Activated CD4-positive, alpha-beta T cell treated with anti-CD3 and anti-CD28 coated beads for 24 hours (primary cell): Measurements from ENCODE around the gene TEKTIP1.
"Not testable (repeated sequence)": the region's sequence is repeated elsewhere in the genome, so short reads cannot be mapped to it uniquely, and the experiment has no call there.

Source experiments
- DNase-seq, 2 donors: peaks; one replicate each; pipeline ENCODE4 v3.0.0-alpha.2; 2020; ENCODE audit warnings: low read depth in 2 of 2

TEKTIP1 gene

DNA sequence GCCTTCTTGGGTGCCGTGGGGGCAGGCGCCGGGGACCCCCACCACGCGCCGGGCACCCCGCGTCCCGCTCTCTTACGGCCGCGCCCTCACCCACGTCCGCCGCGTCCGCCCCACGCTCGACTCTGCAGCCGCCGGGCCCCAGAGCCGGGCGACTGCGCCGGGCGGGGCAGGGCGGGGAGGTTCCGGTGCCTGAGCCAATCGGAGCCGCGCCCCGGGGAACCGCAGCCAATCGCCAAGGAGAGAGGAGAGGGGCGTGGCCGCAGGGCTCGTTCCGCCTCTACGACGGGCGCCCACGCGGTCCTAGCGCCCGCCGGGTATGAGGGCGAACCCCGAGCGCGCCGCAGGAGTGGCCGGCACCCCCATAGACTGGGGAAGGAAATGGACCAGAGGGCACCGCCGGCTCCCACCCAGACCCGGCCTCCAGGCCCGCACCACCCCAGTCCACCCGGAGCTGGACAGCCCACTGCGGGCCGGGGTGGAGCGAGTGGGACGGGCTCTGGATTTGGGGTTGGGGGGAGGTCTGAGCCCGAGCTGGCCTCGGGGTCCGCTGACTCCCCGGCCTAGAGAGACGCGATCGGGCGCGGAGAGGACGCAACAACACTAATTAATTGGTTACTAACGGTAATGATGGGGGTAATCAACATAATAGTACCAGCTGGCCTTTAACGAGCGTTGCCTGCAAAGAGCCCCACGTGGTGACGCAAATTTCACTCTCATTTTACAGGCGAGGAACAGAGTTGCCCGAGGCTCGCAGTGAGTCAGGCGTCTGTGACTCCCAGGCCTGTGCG lies 18.7 kb downstream of the TEKTIP1 start, which contains the start of gene MFSD12:
MFSD12 (minus strand) TSS at position 126 of the 788 bp plus-strand sequence. CDS start 183 bp downstream, outside the sequence.
- DNase-seq: peak; percentile 94 to 95

DNA sequence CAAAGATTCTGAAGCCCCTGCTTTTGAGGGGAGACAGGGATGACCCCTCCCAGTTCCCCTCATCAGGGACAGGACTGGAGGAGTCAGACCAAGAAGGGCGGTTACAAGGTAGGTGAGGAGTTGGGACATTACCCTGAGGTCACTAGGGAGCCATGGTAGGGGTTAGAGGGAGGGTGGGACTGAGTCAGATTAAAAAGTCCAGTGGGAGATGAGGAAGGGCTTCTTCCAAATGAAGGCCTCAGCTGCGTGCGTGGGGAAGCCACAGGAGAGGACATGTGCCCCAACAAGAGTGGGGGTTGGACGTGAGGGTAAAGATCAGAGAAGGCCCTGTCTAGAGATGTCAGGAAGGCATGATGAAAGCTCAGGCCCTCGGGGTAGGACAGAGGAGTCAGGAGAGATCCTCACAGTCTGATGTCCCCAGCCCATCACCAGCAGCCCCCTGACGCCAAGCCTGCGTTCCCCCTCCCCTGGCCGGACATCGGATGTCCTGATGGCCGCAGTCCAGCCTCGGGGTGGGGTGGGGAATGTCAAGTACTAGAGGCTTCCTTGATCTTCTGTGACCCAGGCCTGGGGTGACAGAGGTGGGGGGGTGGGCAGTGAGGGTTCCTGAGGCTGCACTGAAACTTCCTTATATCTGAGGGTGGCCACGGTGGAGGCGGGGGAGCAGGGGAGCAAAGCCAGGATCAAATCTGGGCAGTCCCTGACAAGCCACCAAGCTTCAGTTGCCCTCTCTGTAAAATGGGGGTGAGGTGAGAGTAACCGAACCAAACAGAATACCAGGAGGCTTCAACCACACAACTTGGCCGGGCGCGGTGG lies 24.9 kb downstream of the TEKTIP1 start:
- DNase-seq: no peak

DNA sequence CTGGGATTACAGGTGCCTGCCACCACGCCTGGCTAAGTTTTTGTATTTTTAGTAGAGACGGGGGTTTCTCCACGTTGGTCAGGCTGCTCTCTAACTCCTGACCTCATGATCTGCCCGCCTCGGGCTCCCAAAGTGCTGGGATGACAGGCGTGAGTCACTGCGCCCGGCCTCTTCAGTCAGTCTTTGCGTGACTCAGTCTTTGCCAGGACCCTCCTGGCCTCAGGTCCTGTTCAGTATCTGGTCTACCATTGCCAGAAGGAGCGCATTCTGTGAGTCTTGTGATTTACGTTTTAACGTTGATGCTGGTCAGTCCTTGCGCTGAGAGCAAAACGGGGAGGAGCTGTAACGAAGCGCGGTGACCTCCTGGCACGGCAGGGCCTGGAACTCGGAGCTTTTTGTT lies 26.2 kb downstream of the TEKTIP1 start:
- DNase-seq: no peak

DNA sequence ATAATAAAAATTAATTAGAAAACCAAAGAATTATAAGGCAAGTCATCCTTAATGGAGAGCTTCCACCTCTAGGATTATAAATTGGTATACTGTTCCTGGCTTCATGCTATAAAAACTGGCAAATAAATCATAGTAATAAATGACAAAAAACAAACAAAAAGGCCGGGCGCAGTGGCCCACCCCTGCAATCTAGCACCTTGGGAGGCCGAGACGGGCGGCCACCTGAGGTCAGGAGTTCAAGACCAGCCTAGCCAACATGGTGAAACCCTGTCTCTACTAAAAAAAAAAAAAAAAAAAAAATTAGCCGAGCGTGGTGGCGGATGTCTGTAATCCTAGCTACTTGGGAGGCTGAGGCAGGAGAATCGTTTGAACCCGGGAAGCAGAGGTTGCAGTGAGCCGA lies 31.1 kb downstream of the TEKTIP1 start:
- DNase-seq: not testable (repeated sequence)

DNA sequence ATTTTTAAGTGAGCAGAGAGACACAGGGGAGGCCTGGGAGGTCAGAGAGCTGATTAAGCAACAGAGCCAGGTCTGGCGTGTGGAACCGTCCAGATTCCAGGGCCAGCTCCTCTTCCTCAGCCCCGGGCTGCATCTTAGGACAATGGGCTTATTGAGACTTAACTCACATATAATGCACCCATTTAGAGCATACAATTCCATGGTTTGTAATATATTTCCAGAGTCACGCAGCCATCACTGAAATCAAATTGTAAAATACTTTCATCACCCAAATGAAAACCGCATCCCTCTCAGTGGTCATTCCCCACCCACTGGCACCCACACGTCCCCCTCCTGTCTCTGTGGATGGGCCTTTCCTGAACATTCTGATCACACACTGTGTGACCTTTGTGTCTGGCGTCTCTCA lies 31.6 kb downstream of the TEKTIP1 start:
- DNase-seq: no peak

DNA sequence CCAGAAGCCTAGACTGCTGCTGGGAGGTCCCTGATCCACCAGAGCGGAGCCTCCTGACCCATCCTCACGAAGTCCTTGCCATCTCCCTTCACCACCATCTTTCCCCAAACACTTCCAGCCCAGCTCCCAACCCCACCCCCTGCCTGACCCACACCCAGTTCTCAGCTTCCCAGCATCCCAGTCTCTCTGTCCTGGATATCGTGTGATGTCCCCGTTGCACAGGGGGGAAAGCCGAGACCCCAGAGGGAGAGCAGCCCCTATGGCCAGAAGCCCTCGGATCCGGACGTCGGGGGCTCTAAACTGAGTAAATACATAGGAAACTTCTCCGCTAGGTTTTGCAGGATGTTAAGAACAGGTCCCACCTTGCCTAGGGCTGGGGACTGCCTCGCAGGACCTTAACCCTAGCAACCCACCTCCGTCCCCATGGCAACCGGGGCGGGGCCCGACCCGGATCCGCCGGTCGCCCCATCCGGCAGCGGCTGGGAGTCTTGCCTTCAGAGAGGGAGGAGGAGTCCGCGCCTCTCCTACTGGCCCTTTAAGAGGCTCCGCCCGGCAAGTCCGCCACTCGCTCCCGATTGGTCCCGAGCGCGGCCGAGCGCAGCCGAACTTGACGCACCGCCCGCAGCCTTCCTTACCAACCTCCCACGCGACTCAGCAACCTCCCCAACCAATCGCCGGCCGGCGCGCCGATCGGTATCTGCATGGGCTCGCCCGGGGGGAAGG lies 33.3 kb downstream of the TEKTIP1 start:
- DNase-seq: peak; percentile 98 to 99

DNA sequence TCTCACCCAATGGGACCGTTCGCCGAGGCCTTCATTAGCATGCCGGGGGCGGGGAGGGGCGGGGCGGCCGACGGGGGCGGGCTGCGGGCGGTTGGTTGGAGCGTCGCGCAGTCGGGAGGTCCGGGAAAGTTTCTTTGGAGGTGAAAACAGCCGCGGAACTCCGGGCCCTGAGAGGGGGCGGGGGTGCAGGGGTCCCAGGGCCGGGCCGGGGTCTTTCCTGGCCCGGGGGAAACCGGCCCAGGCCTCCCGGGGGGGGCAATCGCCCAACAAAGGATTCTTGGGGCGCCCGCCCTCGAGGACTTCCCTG lies 33.8 kb downstream of the TEKTIP1 start, which contains the start of gene HMG20B:
HMG20B (plus strand) TSS at position 90 of the 307 bp plus-strand sequence. CDS start 366 bp downstream, outside the sequence.
- DNase-seq: no peak

DNA sequence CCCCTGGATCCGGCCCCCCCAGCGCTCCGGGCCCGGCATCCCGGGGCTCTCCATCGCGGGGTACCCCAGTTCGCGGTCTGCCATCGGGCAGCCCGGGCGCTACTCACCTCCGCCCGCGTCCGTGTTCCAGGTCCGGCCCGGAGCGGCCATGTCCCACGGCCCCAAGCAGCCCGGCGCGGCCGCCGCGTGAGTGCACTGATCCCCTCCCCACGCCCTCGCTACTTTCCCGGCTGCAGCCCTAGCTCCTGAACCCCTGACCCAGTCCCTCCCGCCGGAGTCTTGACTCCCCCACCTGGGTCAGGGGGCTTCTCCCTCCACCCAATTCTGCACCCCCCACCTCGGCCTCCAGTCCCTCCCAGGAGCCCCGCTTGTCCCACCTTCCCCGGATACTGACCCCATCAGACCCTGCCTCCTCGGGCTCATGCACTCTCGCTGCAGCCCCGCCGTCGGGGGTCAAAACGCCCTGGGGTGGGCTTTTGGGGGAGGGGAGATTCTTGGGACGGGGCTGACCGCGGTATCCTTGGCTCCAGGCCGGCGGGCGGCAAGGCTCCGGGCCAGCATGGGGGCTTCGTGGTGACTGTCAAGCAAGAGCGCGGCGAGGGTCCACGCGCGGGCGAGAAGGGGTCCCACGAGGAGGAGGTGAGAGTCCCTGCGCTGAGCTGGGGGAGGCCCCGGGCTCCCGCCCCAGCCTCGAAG lies 34.3 kb downstream of the TEKTIP1 start:
- DNase-seq: no peak

DNA sequence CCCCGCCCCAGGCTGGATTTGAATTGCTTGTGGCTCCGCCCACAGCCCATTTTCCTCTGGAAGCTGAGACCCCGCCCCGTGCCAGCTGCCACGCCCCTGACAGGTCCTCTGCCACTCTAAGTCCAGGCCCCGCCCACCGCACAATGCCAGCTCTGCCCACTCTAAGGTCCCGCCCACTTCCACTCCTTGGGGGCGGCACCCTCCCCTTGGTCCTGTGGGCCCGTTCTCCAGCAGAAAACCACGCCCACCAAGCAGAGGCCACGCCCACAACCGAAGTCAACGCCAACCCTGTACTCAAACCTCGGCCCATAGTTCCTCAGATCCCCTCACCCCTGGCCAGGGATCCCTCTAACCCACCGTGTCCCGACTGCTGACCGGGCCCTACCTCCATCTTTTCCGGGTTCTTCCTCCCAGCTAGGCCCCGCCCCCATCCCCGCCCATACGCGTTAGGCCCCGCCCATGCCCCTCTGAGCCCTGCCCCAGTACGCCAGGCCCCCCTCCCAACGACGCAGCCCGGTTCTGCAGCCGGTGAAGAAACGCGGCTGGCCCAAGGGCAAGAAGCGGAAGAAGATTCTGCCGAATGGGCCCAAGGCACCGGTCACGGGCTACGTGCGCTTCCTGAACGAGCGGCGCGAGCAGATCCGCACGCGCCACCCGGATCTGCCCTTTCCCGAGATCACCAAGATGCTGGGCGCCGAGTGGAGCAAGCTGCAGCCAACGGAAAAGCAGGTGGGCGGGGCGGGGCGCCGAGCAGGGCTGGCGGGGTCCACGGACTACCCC lies 35.1 kb downstream of the TEKTIP1 start:
- peak; percentile 69 to 89 for DNase-seq

DNA sequence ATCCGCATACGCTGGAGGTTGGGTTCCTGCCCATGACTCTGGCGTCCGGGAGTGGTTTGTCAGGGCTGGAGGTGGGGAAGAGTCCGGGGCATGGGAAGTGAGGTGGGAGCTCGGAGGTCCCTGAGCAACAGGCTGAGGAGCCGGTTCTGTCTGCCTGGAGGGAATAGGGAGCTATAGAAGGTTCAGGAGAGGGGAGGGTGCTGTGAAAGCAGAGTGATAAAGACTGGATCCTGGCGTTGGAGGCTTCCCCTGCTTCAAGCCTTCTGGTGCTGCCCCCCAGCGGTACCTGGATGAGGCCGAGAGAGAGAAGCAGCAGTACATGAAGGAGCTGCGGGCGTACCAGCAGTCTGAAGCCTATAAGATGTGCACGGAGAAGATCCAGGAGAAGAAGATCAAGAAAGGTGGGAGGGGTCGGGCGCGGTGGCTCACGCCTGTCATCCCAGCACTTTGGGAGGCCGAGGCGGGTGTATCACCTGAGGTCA lies 36.3 kb downstream of the TEKTIP1 start:
- no peak for DNase-seq

DNA sequence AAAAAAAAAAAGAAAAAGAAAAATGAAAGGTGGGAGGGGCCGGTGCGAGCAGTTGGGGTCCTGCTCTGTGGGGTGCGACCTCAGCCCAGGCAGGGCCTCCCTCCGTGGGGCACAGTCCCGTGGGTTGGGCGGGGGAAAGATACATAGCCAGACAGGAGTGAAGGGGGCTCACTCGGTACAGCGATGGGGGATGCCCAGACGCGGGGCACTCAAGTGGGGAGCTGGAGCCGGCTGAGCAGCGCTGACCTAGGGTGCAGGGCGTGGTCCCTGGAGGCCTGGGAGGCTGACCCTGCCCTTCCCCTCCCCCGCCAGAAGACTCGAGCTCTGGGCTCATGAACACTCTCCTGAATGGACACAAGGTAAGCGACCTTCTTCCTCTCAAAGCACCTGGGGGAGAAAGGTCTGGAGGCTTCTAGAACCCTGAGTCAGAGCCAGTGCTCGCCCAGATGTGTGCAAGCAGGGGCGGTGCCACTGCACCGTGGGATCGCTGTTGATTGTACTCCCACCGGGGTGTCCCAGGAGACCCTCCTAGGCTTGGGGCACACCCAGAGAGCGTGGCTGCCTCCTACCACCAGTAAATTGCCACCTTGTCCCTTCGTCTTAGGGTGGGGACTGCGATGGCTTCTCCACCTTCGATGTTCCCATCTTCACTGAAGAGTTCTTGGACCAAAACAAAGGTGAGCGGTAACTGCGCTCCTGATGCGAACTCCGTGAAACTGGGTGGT lies 37.1 kb downstream of the TEKTIP1 start:
- DNase-seq: no peak

DNA sequence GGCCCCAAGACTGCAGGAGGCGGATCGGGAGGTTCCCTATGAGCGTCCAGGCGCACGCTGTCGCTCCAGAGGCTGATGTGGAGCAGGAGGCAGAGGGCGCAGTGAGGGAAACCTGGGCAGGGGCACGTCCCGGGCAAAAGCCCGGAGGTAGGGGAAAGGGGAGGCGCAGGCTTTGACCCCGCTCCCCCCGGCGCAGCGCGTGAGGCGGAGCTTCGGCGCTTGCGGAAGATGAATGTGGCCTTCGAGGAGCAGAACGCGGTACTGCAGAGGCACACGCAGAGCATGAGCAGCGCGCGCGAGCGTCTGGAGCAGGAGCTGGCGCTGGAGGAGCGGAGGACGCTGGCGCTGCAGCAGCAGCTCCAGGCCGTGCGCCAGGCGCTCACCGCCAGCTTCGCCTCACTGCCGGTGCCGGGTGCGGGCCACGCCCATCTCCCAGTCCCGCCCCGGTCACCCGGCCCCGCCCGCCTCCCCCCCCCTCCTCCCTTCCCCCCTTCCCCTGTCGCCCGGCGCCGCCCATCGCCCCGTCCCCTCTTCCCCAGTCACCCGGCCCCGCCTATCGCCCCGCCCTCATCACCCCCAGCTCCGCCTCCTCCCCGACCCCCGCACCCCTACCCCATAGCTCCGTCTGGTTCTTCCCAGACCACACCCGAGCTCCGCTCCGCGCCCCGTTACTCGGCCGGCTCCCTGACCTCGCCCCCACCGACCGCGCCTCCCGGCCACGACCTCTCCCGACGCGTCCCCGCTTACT lies 37.9 kb downstream of the TEKTIP1 start:
- no peak for DNase-seq

DNA sequence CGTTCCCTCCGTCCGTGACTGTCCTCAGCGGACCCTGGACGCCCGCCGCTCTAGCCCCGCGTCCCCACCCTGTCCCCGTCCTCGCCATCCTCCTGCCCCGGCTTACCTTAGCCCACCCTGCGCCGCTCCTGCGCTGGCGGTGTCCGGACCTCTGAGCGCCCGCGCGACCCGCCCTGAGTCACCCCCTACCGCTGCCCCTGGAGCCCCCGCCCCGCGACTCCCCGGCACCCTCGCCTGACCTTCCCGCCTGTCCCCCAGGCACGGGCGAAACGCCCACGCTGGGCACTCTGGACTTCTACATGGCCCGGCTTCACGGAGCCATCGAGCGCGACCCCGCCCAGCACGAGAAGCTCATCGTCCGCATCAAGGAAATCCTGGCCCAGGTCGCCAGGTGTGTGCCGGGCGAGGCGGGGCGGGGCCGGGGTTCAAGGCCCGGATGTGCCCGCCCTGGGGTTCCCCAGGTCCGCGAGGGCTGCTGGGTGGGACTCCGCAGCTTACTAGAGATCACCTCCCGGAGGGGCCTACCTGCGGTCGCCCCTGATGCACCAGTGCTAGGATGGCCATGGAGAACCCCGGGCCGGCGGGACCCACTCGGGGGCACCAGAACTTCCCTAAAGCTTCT lies 38.9 kb downstream of the TEKTIP1 start:
- no peak for DNase-seq

DNA sequence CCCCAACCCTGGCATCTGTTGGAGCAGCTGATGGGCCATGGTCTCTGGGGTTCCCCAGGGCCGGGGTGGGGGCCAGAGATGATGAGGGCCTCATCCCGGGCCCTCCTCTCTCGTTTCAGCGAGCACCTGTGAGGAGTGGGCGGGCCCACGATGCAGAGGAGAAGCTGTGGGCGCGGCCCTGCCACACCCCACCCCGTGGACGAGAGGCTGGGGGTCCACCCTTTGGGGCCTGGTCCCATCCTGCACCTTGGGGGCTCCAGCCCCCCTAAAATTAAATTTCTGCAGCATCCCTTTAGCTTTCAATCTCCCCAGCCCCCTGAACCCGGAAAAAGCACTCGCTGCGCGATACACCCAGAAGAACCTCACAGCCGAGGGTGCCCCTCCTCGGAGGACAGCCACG lies 39.4 kb downstream of the TEKTIP1 start:
- no peak for DNase-seq

DNA sequence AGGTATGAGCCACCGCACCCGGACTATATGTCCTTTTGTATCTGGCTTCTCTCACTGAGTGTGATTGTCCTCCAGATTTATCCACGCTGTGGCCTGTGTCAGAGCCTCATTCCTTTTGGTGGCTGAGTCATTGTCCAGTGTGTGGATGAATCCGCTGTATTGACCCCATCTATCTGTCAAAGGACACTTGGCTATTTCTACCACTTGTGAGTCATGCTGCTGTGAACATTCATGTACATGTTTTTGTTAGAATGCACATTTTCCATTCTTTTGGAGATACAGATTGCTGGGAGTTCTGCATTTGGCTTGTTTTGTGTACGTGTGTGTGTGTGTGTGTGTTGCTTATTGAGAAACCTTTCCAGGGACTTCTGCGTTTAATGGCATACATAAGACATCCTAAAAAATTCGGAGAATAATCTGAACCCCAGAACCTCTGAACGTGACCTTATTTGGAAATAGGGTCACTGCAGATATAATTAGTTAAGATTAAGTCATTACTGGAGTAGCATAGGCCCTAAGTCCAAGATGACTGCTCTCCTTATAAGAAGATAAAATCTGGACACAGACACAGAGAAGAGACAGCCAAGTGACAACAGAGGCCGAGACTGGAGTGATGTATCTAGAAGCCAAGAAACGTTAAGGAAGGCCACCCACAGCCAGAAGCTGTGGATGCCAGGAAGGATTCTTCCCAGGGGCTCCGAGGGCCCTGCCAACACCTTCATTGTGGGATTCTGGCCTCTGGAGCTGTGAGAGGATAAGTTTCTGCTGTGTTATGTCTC lies 41.4 kb downstream of the TEKTIP1 start:
- no peak for DNase-seq

DNA sequence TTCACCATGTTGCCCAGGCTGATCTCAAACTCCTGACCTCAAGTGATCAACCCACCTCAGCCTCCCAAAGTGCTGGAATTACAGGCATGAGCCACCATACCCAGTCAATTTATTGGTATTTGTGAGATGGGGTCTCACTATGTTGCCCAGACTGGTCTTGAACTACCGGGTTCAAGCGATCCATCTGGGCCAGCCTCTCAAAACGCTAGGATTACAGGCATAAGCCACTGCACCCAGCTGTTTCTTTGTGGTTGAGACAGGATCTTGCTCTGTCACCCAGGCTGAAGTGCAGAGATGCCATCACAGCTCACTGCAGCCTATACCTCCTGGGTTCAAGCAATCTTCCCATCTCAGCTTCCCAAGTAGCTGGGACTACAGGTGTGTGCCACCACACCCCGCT lies 42.8 kb downstream of the TEKTIP1 start:
- DNase-seq: not testable (repeated sequence)

DNA sequence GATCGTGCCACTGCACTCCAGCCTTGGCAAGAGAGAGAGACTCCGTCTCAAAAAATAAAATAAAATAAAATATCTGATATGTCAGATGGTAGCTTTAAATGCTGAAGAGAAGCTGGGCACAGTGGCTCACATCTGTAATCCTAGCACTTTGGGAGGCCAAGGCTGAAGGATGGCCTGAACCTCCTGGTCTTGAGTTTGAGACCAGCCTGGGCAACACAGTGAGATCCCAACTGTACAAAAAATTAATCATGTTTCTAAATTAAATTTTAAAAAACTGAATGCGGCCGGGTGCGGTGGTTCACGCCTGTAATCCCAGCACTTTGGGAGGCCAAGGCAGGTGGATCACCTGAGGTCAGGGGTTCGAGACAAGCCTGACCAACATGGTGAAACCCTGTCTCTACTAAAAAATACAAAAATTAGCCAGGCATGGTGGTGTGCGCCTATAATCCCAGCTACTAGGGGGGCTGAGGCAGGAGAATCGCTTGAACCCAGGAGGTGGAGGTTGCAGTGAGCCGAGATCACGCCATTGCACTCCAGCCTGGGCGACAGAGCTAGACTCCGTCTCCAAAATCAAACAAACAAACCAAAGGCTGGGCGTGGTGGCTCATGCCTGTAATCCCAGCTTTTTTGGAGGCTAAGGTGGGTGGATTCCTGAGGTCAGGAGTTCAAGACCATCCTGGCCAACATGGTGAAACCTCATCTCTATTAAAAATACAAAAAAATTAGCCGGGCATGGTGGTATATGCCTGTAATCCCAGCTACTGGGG lies 45.2 kb downstream of the TEKTIP1 start:
- not testable (repeated sequence) for DNase-seq
